Measurements from ENCODE around the gene POLR3C. TPM values are rescaled to one million over a fixed set of nuclear protein-coding genes. Genes with fewer than 3 reads are reported as not detected.

Gene POLR3C
- total and polyA plus RNA-seq, 10 of the 15 experiments (the other 5 are each of a cell fraction or from before 2014, with no cell fraction given): 13.0 to 44.8 (median 34.8) TPM

GRCh38 chr1:145859491-145860023 lies 35.6 kb downstream of the POLR3C start (continued):
- TF ChIP-seq MTA2 (IDR thresholded peaks at IDR 0.05; ENCODE audit: low read depth) (peak; percentile 37; the same call in 1 of the 2 replicates), JUND (IDR thresholded peaks at IDR 0.05; ENCODE audit: low read depth, low read length) (no peak), NR2F1 (conservative IDR thresholded peaks at IDR 0.05) (peak; percentile 26; the same call in 1 of the 2 replicates), ZNF24 (IDR thresholded peaks at IDR 0.05) (no peak), FOXK2 (IDR thresholded peaks at IDR 0.05) (no peak), IKZF1 (conservative IDR thresholded peaks at IDR 0.05) (peak; percentile 68), RAD51 (IDR thresholded peaks at IDR 0.05) (no peak), SMARCA5 (IDR thresholded peaks at IDR 0.05) (0 out of 2 replicates have a peak, but pooled peaks have one; percentile 24), RELB (IDR thresholded peaks at IDR 0.05; ENCODE audit: low read depth) (no peak), BCLAF1 (IDR thresholded peaks at IDR 0.05) (no peak), YBX1 (IDR thresholded peaks at IDR 0.05) (no peak), SIX5 (IDR thresholded peaks at IDR 0.05; ENCODE audit: low read depth, low read length, severe bottlenecking) (no peak), CTCF (IDR thresholded peaks at IDR 0.05 in 2 of 3, conservative IDR thresholded peaks at IDR 0.05 in 1 of 3; ENCODE audit: control insufficient read depth in 2 of 3, extremely low read depth in 1 of 3, insufficient read depth in 1 of 3, low read depth in 3 of 3, low read length in 3 of 3) (no peak), SUPT20H (IDR thresholded peaks at IDR 0.05; ENCODE audit: borderline replicate concordance, control insufficient read depth, low read depth, low read length) (no peak), USF1 (IDR thresholded peaks at IDR 0.05; ENCODE audit: borderline replicate concordance, extremely low read length, insufficient read depth, low read depth, low read length) (no peak), NFIC (IDR thresholded peaks at IDR 0.05; ENCODE audit: low read depth, low read length) (no peak), NBN (IDR thresholded peaks at IDR 0.05) (no peak)
- TF ChIP-seq, protein P1, sequence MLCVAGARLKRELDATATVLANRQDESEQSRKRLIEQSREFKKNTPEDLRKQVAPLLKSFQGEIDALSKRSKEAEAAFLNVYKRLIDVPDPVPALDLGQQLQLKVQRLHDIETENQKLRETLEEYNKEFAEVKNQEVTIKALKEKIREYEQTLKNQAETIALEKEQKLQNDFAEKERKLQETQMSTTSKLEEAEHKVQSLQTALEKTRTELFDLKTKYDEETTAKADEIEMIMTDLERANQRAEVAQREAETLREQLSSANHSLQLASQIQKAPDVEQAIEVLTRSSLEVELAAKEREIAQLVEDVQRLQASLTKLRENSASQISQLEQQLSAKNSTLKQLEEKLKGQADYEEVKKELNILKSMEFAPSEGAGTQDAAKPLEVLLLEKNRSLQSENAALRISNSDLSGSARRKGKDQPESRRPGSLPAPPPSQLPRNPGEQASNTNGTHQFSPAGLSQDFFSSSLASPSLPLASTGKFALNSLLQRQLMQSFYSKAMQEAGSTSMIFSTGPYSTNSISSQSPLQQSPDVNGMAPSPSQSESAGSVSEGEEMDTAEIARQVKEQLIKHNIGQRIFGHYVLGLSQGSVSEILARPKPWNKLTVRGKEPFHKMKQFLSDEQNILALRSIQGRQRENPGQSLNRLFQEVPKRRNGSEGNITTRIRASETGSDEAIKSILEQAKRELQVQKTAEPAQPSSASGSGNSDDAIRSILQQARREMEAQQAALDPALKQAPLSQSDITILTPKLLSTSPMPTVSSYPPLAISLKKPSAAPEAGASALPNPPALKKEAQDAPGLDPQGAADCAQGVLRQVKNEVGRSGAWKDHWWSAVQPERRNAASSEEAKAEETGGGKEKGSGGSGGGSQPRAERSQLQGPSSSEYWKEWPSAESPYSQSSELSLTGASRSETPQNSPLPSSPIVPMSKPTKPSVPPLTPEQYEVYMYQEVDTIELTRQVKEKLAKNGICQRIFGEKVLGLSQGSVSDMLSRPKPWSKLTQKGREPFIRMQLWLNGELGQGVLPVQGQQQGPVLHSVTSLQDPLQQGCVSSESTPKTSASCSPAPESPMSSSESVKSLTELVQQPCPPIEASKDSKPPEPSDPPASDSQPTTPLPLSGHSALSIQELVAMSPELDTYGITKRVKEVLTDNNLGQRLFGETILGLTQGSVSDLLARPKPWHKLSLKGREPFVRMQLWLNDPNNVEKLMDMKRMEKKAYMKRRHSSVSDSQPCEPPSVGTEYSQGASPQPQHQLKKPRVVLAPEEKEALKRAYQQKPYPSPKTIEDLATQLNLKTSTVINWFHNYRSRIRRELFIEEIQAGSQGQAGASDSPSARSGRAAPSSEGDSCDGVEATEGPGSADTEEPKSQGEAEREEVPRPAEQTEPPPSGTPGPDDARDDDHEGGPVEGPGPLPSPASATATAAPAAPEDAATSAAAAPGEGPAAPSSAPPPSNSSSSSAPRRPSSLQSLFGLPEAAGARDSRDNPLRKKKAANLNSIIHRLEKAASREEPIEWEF (IDR thresholded peaks at IDR 0.05; ENCODE audit: insufficient replicate concordance, low read depth, low read length): no peak

Data from GM12878 (cell line).